ENCODE results near the gene CCDC178.

CCDC178 gene

DNA sequence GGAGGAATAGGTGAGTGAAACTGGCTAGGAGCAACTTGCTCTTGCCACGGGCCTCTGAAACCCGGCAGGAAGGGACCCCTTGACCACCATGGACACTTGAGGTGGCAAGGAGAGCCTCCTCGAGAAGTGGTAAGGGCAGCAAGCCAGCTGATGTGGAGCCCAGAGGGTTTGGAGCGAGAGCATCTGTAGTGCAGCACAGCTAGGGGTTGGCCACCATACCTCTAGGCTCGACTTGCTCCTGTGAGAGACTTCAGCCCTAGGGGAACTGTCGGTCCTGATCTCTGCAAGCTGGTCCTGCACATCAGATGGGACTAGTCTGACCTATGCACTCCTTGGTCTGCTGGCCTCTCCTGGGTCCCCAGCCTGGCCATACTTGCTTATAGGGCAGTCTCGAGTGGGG is 158.4 kb downstream of the CCDC178 start:
- no peak for ATAC-seq (ENCODE audit: low read depth)

DNA sequence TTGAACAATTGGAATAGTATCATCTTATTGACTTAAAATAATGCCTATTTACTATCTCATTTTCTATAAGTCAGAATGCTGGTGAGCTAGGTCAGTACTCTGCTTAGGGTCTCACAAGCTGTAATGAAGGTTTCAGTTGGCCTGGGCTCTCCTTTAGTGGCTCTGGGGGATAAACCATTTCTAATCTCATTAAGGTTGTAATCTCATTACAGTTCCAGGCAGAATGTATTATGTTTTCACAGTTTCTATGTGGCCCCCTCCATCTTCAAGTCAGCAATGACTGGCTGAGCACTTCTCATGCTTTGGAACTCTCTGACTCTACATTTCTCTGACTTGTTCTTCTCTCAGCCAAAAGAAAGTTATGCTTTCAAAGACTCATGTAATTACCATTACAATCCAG is 163.1 kb downstream of the CCDC178 start:
- no peak overlapping the region for H3K27ac ChIP-seq (ENCODE audit: poor library complexity, severe bottlenecking)
- no peaks in the 10 kb centered on the region for H3K36me3 ChIP-seq (ENCODE audit: low read depth)
- no peak for ATAC-seq (ENCODE audit: low read depth)
- no peaks in the 10 kb centered on the region for H3K9me3 ChIP-seq (ENCODE audit: severe bottlenecking)
- no peaks in the 10 kb centered on the region for H3K27me3 ChIP-seq (ENCODE audit: insufficient read depth, poor library complexity, severe bottlenecking)
- H3K4me3 ChIP-seq (ENCODE audit: severe bottlenecking): no peak overlapping the region
- no peak for DNase-seq (ENCODE audit: low spot score)
- TF ChIP-seq, protein P1, sequence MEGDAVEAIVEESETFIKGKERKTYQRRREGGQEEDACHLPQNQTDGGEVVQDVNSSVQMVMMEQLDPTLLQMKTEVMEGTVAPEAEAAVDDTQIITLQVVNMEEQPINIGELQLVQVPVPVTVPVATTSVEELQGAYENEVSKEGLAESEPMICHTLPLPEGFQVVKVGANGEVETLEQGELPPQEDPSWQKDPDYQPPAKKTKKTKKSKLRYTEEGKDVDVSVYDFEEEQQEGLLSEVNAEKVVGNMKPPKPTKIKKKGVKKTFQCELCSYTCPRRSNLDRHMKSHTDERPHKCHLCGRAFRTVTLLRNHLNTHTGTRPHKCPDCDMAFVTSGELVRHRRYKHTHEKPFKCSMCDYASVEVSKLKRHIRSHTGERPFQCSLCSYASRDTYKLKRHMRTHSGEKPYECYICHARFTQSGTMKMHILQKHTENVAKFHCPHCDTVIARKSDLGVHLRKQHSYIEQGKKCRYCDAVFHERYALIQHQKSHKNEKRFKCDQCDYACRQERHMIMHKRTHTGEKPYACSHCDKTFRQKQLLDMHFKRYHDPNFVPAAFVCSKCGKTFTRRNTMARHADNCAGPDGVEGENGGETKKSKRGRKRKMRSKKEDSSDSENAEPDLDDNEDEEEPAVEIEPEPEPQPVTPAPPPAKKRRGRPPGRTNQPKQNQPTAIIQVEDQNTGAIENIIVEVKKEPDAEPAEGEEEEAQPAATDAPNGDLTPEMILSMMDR (IDR thresholded peaks at IDR 0.05; ENCODE audit: poor library complexity, severe bottlenecking): no peak
- no peaks in the 10 kb centered on the region for H3K4me1 ChIP-seq (ENCODE audit: insufficient read depth, poor library complexity, severe bottlenecking)

More for the DNA sequence above, 158.4 kb downstream of the CCDC178 start:
- no peaks in the 10 kb centered on the region for H3K4me1 ChIP-seq (ENCODE audit: insufficient read depth, poor library complexity, severe bottlenecking)
- no peaks in the 10 kb centered on the region for H3K9me3 ChIP-seq (ENCODE audit: severe bottlenecking)
- no peaks in the 10 kb centered on the region for H3K36me3 ChIP-seq (ENCODE audit: low read depth)
- H3K27ac ChIP-seq (ENCODE audit: poor library complexity, severe bottlenecking): no peak overlapping the region
- no peak overlapping the region for H3K4me3 ChIP-seq (ENCODE audit: severe bottlenecking)
- H3K27me3 ChIP-seq (ENCODE audit: insufficient read depth, poor library complexity, severe bottlenecking): no peaks in the 10 kb centered on the region
- no peak for DNase-seq (ENCODE audit: low spot score)
- TF ChIP-seq, protein P1 (IDR thresholded peaks at IDR 0.05; ENCODE audit: poor library complexity, severe bottlenecking): no peak

GRCh38 chr18:33275843-33276242 is 164.7 kb downstream of the CCDC178 start:
- Histone ChIP-seq H3K27me3 (ENCODE audit: insufficient read depth, poor library complexity, severe bottlenecking) (no peaks in the 10 kb centered on the region), H3K36me3 (ENCODE audit: low read depth) (no peaks in the 10 kb centered on the region), H3K4me1 (ENCODE audit: insufficient read depth, poor library complexity, severe bottlenecking) (no peaks in the 10 kb centered on the region), H3K4me3 (ENCODE audit: severe bottlenecking) (no peak overlapping the region), H3K9me3 (ENCODE audit: severe bottlenecking) (no peaks in the 10 kb centered on the region), H3K27ac (ENCODE audit: poor library complexity, severe bottlenecking) (no peak overlapping the region)
- TF ChIP-seq, protein P1 (IDR thresholded peaks at IDR 0.05; ENCODE audit: poor library complexity, severe bottlenecking): no peak
- DNase-seq (ENCODE audit: low spot score) (no peak), ATAC-seq (ENCODE audit: low read depth) (no peak)

GRCh38 chr18:33270297-33270696 is 170.2 kb downstream of the CCDC178 start:
- no peak for DNase-seq (ENCODE audit: low spot score)
- TF ChIP-seq, protein P1 (IDR thresholded peaks at IDR 0.05; ENCODE audit: poor library complexity, severe bottlenecking): no peak
- H3K4me3 ChIP-seq (ENCODE audit: severe bottlenecking): no peak overlapping the region
- no peaks in the 10 kb centered on the region for H3K9me3 ChIP-seq (ENCODE audit: severe bottlenecking)
- H3K36me3 ChIP-seq (ENCODE audit: low read depth): no peaks in the 10 kb centered on the region
- no peak for ATAC-seq (ENCODE audit: low read depth)
- no peaks in the 10 kb centered on the region for H3K4me1 ChIP-seq (ENCODE audit: insufficient read depth, poor library complexity, severe bottlenecking)
- H3K27me3 ChIP-seq (ENCODE audit: insufficient read depth, poor library complexity, severe bottlenecking): peaks cover 3% of the 10 kb centered on the region
- no peak overlapping the region for H3K27ac ChIP-seq (ENCODE audit: poor library complexity, severe bottlenecking)

- no peaks in the 10 kb centered on the region for H3K36me3 ChIP-seq (ENCODE audit: low read depth)
- H3K9me3 ChIP-seq (ENCODE audit: severe bottlenecking): no peaks in the 10 kb centered on the region
- H3K27me3 ChIP-seq (ENCODE audit: insufficient read depth, poor library complexity, severe bottlenecking): peaks cover 10% of the 10 kb centered on the region
- H3K27ac ChIP-seq (ENCODE audit: poor library complexity, severe bottlenecking): no peak overlapping the region
- TF ChIP-seq, protein P1 (IDR thresholded peaks at IDR 0.05; ENCODE audit: poor library complexity, severe bottlenecking): no peak
- no peak for ATAC-seq (ENCODE audit: low read depth)
- no peaks in the 10 kb centered on the region for H3K4me1 ChIP-seq (ENCODE audit: insufficient read depth, poor library complexity, severe bottlenecking)
- DNase-seq (ENCODE audit: low spot score): no peak
- no peak overlapping the region for H3K4me3 ChIP-seq (ENCODE audit: severe bottlenecking)
These were observed 171.3 kb downstream of the CCDC178 start for GRCh38 chr18:33269223-33269622.
